Endodermal cell (in vitro differentiated cells): Measurements from ENCODE around the gene MAPKAPK3. TPM values are rescaled to one million over a fixed set of nuclear protein-coding genes. Genes with fewer than 3 reads are reported as not detected.

Experiments used
- DNase-seq: peaks from one replicate; pipeline ENCODE4 v3.0.0-alpha.2; 2017
- H3K27ac ChIP-seq: 2 replicates; pipeline ENCODE4 v1.5.1; 2013; ENCODE audit warnings: mild to moderate bottlenecking, low read depth, low read length, moderate library complexity
- H3K27me3 ChIP-seq: 2 replicates; pipeline ENCODE4 v1.6.1; 2013; ENCODE audit warnings: mild to moderate bottlenecking, low read length, moderate library complexity; ENCODE audit not compliant: insufficient read depth, control insufficient read depth, poor library complexity, severe bottlenecking
- H3K36me3 ChIP-seq: 2 replicates; pipeline ENCODE4 v1.7.0; 2013; ENCODE audit warnings: mild to moderate bottlenecking, low read length, moderate library complexity; ENCODE audit not compliant: control insufficient read depth, insufficient read depth
- H3K4me1 ChIP-seq: one replicate; pipeline ENCODE4 v1.7.0; 2013; ENCODE audit warnings: low read length; ENCODE audit not compliant: control insufficient read depth, insufficient read depth
- H3K4me3 ChIP-seq: 2 replicates; pipeline ENCODE4 v1.5.1; 2013; ENCODE audit warnings: mild to moderate bottlenecking, low read length, moderate library complexity
- H3K9ac ChIP-seq: 2 replicates; pipeline ENCODE4 v1.6.1; 2013; ENCODE audit warnings: mild to moderate bottlenecking, low read length, moderate library complexity; ENCODE audit not compliant: poor library complexity, severe bottlenecking; ENCODE audit errors: extremely low read depth
- H3K9me3 ChIP-seq: 2 replicates; pipeline ENCODE4 v1.6.1; 2013; ENCODE audit warnings: mild to moderate bottlenecking, low read length, moderate library complexity; ENCODE audit not compliant: control insufficient read depth
- H3K27ac Mint-ChIP-seq: 2 replicates; pipeline ENCODE4 v1.8.0; 2020; ENCODE audit warnings: mixed read lengths
- H3K27me3 Mint-ChIP-seq: 2 replicates; pipeline ENCODE4 v1.8.0; 2021; ENCODE audit warnings: mild to moderate bottlenecking, mixed read lengths; ENCODE audit not compliant: insufficient read depth
- H3K36me3 Mint-ChIP-seq: 2 replicates; pipeline ENCODE4 v1.8.0; 2020; ENCODE audit warnings: low read depth, mixed read lengths
- H3K4me1 Mint-ChIP-seq: 2 replicates; pipeline ENCODE4 v1.8.0; 2020; ENCODE audit warnings: mixed read lengths
- H3K4me3 Mint-ChIP-seq: 2 replicates; pipeline ENCODE4 v1.8.0; 2020; ENCODE audit warnings: mild to moderate bottlenecking, moderate library complexity, mixed read lengths
- H3K9me3 Mint-ChIP-seq: 2 replicates; pipeline ENCODE4 v1.8.0; 2020; ENCODE audit warnings: mild to moderate bottlenecking, mixed read lengths
- CTCF ChIP-seq: fragments of 200-600 bp; sonication (generic); conservative IDR thresholded peaks from 2 replicates; pipeline ENCODE4 v1.5.0; 2021; ENCODE audit warnings: antibody characterized with exemption, mild to moderate bottlenecking
- WGBS, 2 experiments: methylation state at CpG; one replicate each; pipeline versions ENCODE4 v1.1.5 to v1.1.7; 2013; ENCODE audit warnings: missing lambda C conversion rate in 2 of 2, mixed read lengths in 1 of 2; ENCODE audit not compliant: insufficient coverage in 1 of 2, insufficient read length in 1 of 2; 5-methylcytosine and 5-hydroxymethylcytosine counted together
- total RNA-seq, 2 donors: library from RNA; stranded (reverse); fragmentation: NEBNext Ultra II Directional in 1 of 2; extraction: Animal tissue kit (Norgen Biotek cat#: 25700) in 1 of 2; gene quantifications; 2 replicates in 1 of 2; 3 replicates in 1 of 2; pipeline ENCODE4 v1.2.1, GENCODE V29; 2021

Gene MAPKAPK3
- total RNA-seq, 2 donors from 2014 or later: 37.2 to 39.7 TPM

GRCh38 chr3:50658831-50659230 is 41.9 kb downstream of the MAPKAPK3 start:
- no peaks in the 10 kb centered on the region for H3K36me3 ChIP-seq
- no peaks in the 10 kb centered on the region for H3K27me3 ChIP-seq
- no peak overlapping the region for H3K4me3 ChIP-seq
- Mint-ChIP-seq H3K36me3 (no peaks in the 10 kb centered on the region), H3K27ac (no peak overlapping the region), H3K27me3 (peaks cover 8% of the 10 kb centered on the region), H3K4me1 (peaks cover 8% of the 10 kb centered on the region), H3K4me3 (no peak overlapping the region), H3K9me3 (no peaks in the 10 kb centered on the region)
- DNase-seq: peak; percentile 13
- TF ChIP-seq CTCF: no peak
- H3K4me1 ChIP-seq: no peaks in the 10 kb centered on the region
- H3K9me3 ChIP-seq: no peaks in the 10 kb centered on the region
- no peak overlapping the region for H3K9ac ChIP-seq
- no peak overlapping the region for H3K27ac ChIP-seq
- WGBS, 2 experiments: 92 to 100% methylated on average over 2 to 3 of the region's 3 CpGs

- TF ChIP-seq CTCF: peak; percentile 10
- Mint-ChIP-seq H3K4me1 (peaks cover 12% of the 10 kb centered on the region), H3K9me3 (no peaks in the 10 kb centered on the region), H3K36me3 (no peaks in the 10 kb centered on the region), H3K27me3 (peaks cover 7% of the 10 kb centered on the region), H3K4me3 (no peak overlapping the region), H3K27ac (no peak overlapping the region)
- Histone ChIP-seq H3K4me3 (no peak overlapping the region), H3K9me3 (no peaks in the 10 kb centered on the region), H3K36me3 (no peaks in the 10 kb centered on the region), H3K4me1 (no peaks in the 10 kb centered on the region), H3K9ac (no peak overlapping the region), H3K27ac (no peak overlapping the region), H3K27me3 (no peaks in the 10 kb centered on the region)
- 93 to 97% methylated on average over 5 to 10 of the region's 10 CpGs for WGBS, 2 experiments
- DNase-seq: no peak
Observed at GRCh38 chr3:50660386-50660785, 43.4 kb downstream of the MAPKAPK3 start.

GRCh38 chr3:50661321-50661837 is 44.4 kb downstream of the MAPKAPK3 start:
- no peak for TF ChIP-seq CTCF
- Histone ChIP-seq H3K27me3 (no peaks in the 10 kb centered on the region), H3K4me3 (no peak overlapping the region), H3K36me3 (no peaks in the 10 kb centered on the region), H3K9me3 (no peaks in the 10 kb centered on the region), H3K4me1 (no peaks in the 10 kb centered on the region), H3K27ac (no peak overlapping the region), H3K9ac (no peak overlapping the region)
- Mint-ChIP-seq H3K27ac (no peak overlapping the region), H3K4me1 (peaks cover 15% of the 10 kb centered on the region), H3K36me3 (no peaks in the 10 kb centered on the region), H3K4me3 (no peak overlapping the region), H3K9me3 (no peaks in the 10 kb centered on the region), H3K27me3 (peaks cover 7% of the 10 kb centered on the region)
- DNase-seq: peak; percentile 24
- WGBS, 2 experiments: 83 to 84% methylated on average over 6 of the region's 6 CpGs
